Measurements from ENCODE around the gene PPIF.

GRCh38 chr10:79311581-79312407, 35.5 kb upstream of the PPIF start:
- TF ChIP-seq CTCF (conservative IDR thresholded peaks at IDR 0.05; ENCODE audit: low read depth, low read length), result no peak
- no peak for TF ChIP-seq MAFK (IDR thresholded peaks at IDR 0.05; ENCODE audit: low read depth, low read length)
- TF ChIP-seq BHLHE40 (IDR thresholded peaks at IDR 0.05; ENCODE audit: low read depth, low read length), result no peak
- no peak for TF ChIP-seq RCOR1 (IDR thresholded peaks at IDR 0.05; ENCODE audit: insufficient replicate concordance, low read length)
- TF ChIP-seq MAZ (IDR thresholded peaks at IDR 0.05; ENCODE audit: borderline replicate concordance, low read depth, low read length), result no peak
- TF ChIP-seq POLR2A (IDR thresholded peaks at IDR 0.05; ENCODE audit: low read depth, low read length), result no peak
- TF ChIP-seq ELK1 (IDR thresholded peaks at IDR 0.05; ENCODE audit: borderline replicate concordance, low read depth, low read length), result no peak
- no peak for TF ChIP-seq SMC3 (IDR thresholded peaks at IDR 0.05; ENCODE audit: low read depth, low read length)
- no peak for TF ChIP-seq RAD21 (IDR thresholded peaks at IDR 0.05; ENCODE audit: low read length)
- TF ChIP-seq RFX5 (IDR thresholded peaks at IDR 0.05; ENCODE audit: low read depth, low read length), result no peak
- no peak for TF ChIP-seq MXI1 (IDR thresholded peaks at IDR 0.05; ENCODE audit: borderline replicate concordance, low read depth, low read length)
- TF ChIP-seq FOS (IDR thresholded peaks at IDR 0.05; ENCODE audit: low read depth, low read length), result no peak
- no peak for TF ChIP-seq USF2 (IDR thresholded peaks at IDR 0.05; ENCODE audit: low read depth, low read length)
